22Rv1 (cell line): ENCODE results near the gene RNF181.

Experiments used
- H3K27ac ChIP-seq: fragments of 450-650 bp; 2 replicates; pipeline ENCODE4 v1.5.1; 2017
- CTCF ChIP-seq: fragments of 450-650 bp; IDR thresholded peaks from 2 replicates; pipeline ENCODE4 v1.5.1; 2017; ENCODE audit warnings: mild to moderate bottlenecking
- ZFX ChIP-seq: fragments of 450-650 bp; IDR thresholded peaks from 2 replicates; pipeline ENCODE4 v1.6.1; 2017; ENCODE audit warnings: antibody characterized with exemption, borderline replicate concordance

The RNF181 gene

GRCh38 chr2:85611705-85612587 is 16.4 kb downstream of the RNF181 start, which contains the start of gene C2orf68:
Gene C2orf68, minus strand, starts transcription at chr2:85612066. Its CDS starts 82 bp downstream, at chr2:85611984.
- H3K27ac ChIP-seq, result peak within 1 kb of the TSS; percentile 91
- no peak for TF ChIP-seq CTCF
- no peak for TF ChIP-seq ZFX

- TF ChIP-seq ZFX, result no peak
- no peak for TF ChIP-seq CTCF
- H3K27ac ChIP-seq, result peak overlapping the region; percentile 91
Observed at GRCh38 chr2:85613717-85614515, 18.4 kb downstream of the RNF181 start.

GRCh38 chr2:85614757-85615156 is 19.2 kb downstream of the RNF181 start:
- peak overlapping the region; percentile 91 for H3K27ac ChIP-seq

GRCh38 chr2:85615413-85615728 is 19.8 kb downstream of the RNF181 start:
- peak overlapping the region; percentile 91 for H3K27ac ChIP-seq
- no peak for TF ChIP-seq CTCF
- no peak for TF ChIP-seq ZFX

GRCh38 chr2:85617723-85618122 is 22.2 kb downstream of the RNF181 start:
- H3K27ac ChIP-seq, result peak overlapping the region; percentile 91; the same call in 1 of the 2 replicates

GRCh38 chr2:85619617-85620016 is 24.1 kb downstream of the RNF181 start:
- no peak overlapping the region for H3K27ac ChIP-seq
- TF ChIP-seq CTCF, result no peak
- no peak for TF ChIP-seq ZFX

GRCh38 chr2:85621338-85621737 is 25.8 kb downstream of the RNF181 start:
- H3K27ac ChIP-seq, result no peak overlapping the region
- TF ChIP-seq ZFX, result no peak
- no peak for TF ChIP-seq CTCF

- no peak overlapping the region for H3K27ac ChIP-seq
- TF ChIP-seq ZFX (no peak), CTCF (no peak)
Observed at GRCh38 chr2:85623991-85624390, 28.4 kb downstream of the RNF181 start.
